HepG2 (cell line): Measurements from ENCODE around the gene ZNF394. TPM values are rescaled to one million over a fixed set of nuclear protein-coding genes. Genes with fewer than 3 reads are reported as not detected.

ENCODE experiments used
- FOXC1 ChIP-seq: sonication (generic); formaldehyde crosslinking; IDR thresholded peaks from 2 replicates; pipeline ENCODE4 v1.8.0; 2022; ENCODE audit warnings: mild to moderate bottlenecking, missing genetic modification reagents, borderline replicate concordance
- FOXK1 ChIP-seq: sonication (generic); formaldehyde crosslinking; IDR thresholded peaks from 2 replicates; pipeline ENCODE4 v1.4.0; 2020; ENCODE audit warnings: low read depth, missing genetic modification reagents, borderline replicate concordance
- HDAC1 ChIP-seq: sonication (generic); formaldehyde crosslinking; IDR thresholded peaks from 2 replicates; pipeline ENCODE4 v1.5.1; 2020; ENCODE audit warnings: mild to moderate bottlenecking, missing genetic modification reagents
- HNRNPLL ChIP-seq: fragments of 200-400 bp; formaldehyde crosslinking; IDR thresholded peaks from 2 replicates; pipeline ENCODE4 v1.6.1; 2017; ENCODE audit warnings: mild to moderate bottlenecking, low read depth, low read length; ENCODE audit not compliant: poor library complexity, severe bottlenecking
- IKZF4 ChIP-seq: sonication (generic); formaldehyde crosslinking; IDR thresholded peaks from 2 replicates; pipeline ENCODE4 v1.5.1; 2020; ENCODE audit warnings: borderline replicate concordance, mild to moderate bottlenecking, low read depth, missing genetic modification reagents; ENCODE audit errors: not compliant biosample characterization
- ISX ChIP-seq: sonication (generic); formaldehyde crosslinking; conservative IDR thresholded peaks from 2 replicates; pipeline ENCODE4 v1.5.0; 2020; ENCODE audit warnings: missing genetic modification reagents
- LCORL ChIP-seq, 2 experiments: fragments of 450-650 bp in 1 of 2; sonication (generic) in 1 of 2; formaldehyde crosslinking in 1 of 2; IDR thresholded peaks; 2 replicates each; pipeline versions ENCODE4 v1.5.0 to v1.6.1; 2017 to 2020; ENCODE audit warnings: antibody characterized with exemption in 1 of 2, missing genetic modification reagents in 1 of 2
- MLX ChIP-seq: IDR thresholded peaks from 2 replicates; pipeline ENCODE4 v1.6.1; 2016
- MZF1 ChIP-seq: sonication (generic); formaldehyde crosslinking; IDR thresholded peaks from 2 replicates; pipeline ENCODE4 v1.8.1; 2023; ENCODE audit warnings: mild to moderate bottlenecking, missing genetic modification reagents, borderline replicate concordance
- NCOA2 ChIP-seq: sonication (generic); formaldehyde crosslinking; IDR thresholded peaks from 2 replicates; pipeline ENCODE4 v1.8.0; 2022; ENCODE audit warnings: inconsistent platforms
- PAF1 ChIP-seq: IDR thresholded peaks from 2 replicates; pipeline ENCODE4 v1.6.1; 2016; ENCODE audit warnings: missing genetic modification reagents, missing compliant biosample characterization
- TARDBP ChIP-seq: sonication (generic); formaldehyde crosslinking; IDR thresholded peaks from 2 replicates; pipeline ENCODE4 v1.8.0; 2022; ENCODE audit warnings: mild to moderate bottlenecking, missing genetic modification reagents
- TMF1 ChIP-seq: sonication (generic); formaldehyde crosslinking; IDR thresholded peaks from 2 replicates; pipeline ENCODE4 v1.8.1; 2022; ENCODE audit warnings: low read depth, missing genetic modification reagents
- ZIK1 ChIP-seq: sonication (generic); formaldehyde crosslinking; IDR thresholded peaks from 2 replicates; pipeline ENCODE4 v1.5.0; 2020; ENCODE audit warnings: mild to moderate bottlenecking, low read depth, missing genetic modification reagents, borderline replicate concordance
- ZNF318 ChIP-seq: sonication (generic); formaldehyde crosslinking; IDR thresholded peaks from 2 replicates; pipeline ENCODE4 v1.4.0; 2020; ENCODE audit warnings: mild to moderate bottlenecking, missing genetic modification reagents
- ZNF33A ChIP-seq: sonication (generic); formaldehyde crosslinking; IDR thresholded peaks from 2 replicates; pipeline ENCODE4 v1.5.1; 2020; ENCODE audit warnings: missing genetic modification reagents, mild to moderate bottlenecking, moderate library complexity, borderline replicate concordance
- ZNF33B ChIP-seq: sonication (generic); formaldehyde crosslinking; IDR thresholded peaks from 2 replicates; pipeline ENCODE4 v1.5.1; 2020; ENCODE audit warnings: mild to moderate bottlenecking, missing genetic modification reagents
- ZNF430 ChIP-seq: sonication (generic); formaldehyde crosslinking; IDR thresholded peaks from 2 replicates; pipeline ENCODE4 v1.9.0; 2021; ENCODE audit warnings: mild to moderate bottlenecking, missing genetic modification reagents
- ZNF597 ChIP-seq: sonication (generic); formaldehyde crosslinking; IDR thresholded peaks from 2 replicates; pipeline ENCODE4 v1.5.0; 2020; ENCODE audit warnings: missing genetic modification reagents
- ZSCAN25 ChIP-seq: sonication (generic); formaldehyde crosslinking; IDR thresholded peaks from 2 replicates; pipeline ENCODE4 v1.8.0; 2022; ENCODE audit warnings: mild to moderate bottlenecking, missing genetic modification reagents
- polyA plus RNA-seq, 8 experiments: library from polyadenylated mRNA; depleted of rRNA in 3 of 8; stranded (reverse) in 7 of 8; unstranded in 1 of 8; fragments of >200 nt; fragmentation: Illumina TruSeq in 4 of 8; extraction: Trizol in 4 of 8; gene quantifications; 2 replicates each; pipeline versions ENCODE4 v1.2.1 to v1.2.3, GENCODE V29; 2011 to 2016; ENCODE audit warnings: low read depth in 4 of 8, missing spikeins in 1 of 8, mixed read lengths in 1 of 8; ENCODE audit not compliant: insufficient read depth in 1 of 8
- total RNA-seq, 5 experiments: library from RNA; depleted of rRNA; stranded (reverse); fragments of >200 nt; fragmentation: Illumina TruSeq; extraction: Trizol; gene quantifications; 2 replicates each; pipeline ENCODE4 v1.2.3, GENCODE V29; 2016; ENCODE audit warnings: low read depth in 1 of 5

ZNF394 gene
- total and polyA plus RNA-seq, 2 of the 13 experiments (the other 11 are each of a cell fraction or from before 2014, with no cell fraction given) = 7.8 to 19.6 TPM

- TF ChIP-seq HDAC1 (CRISPR knock-in tag) = peak; percentile 94
- TF ChIP-seq FOXC1 (CRISPR knock-in tag) = no peak; the same call in 1 of the 2 replicates
- TF ChIP-seq IKZF4 (CRISPR knock-in tag) = no peak
- TF ChIP-seq ZIK1 = no peak
- TF ChIP-seq TARDBP (CRISPR knock-in tag) = 0 out of 2 replicates have a peak, but pooled peaks have one; percentile 19
- TF ChIP-seq NCOA2 (CRISPR knock-in tag) = no peak
- TF ChIP-seq MZF1 (CRISPR knock-in tag) = no peak
- no peak for TF ChIP-seq LCORL (IDR thresholded peaks at IDR 0.05)
- TF ChIP-seq LCORL (CRISPR knock-in tag; IDR thresholded peaks at IDR 0.05) = 0 out of 2 replicates have a peak, but pooled peaks have one; percentile 31
- TF ChIP-seq TMF1 (CRISPR knock-in tag) = no peak
- no peak for TF ChIP-seq HNRNPLL
- TF ChIP-seq ZNF33B (CRISPR knock-in tag) = 0 out of 2 replicates have a peak, but pooled peaks have one; percentile 38
- TF ChIP-seq PAF1 (CRISPR knock-in tag) = no peak
- TF ChIP-seq FOXK1 = 0 out of 2 replicates have a peak, but pooled peaks have one; percentile 14
- no peak for TF ChIP-seq ZNF33A (CRISPR knock-in tag)
- TF ChIP-seq ZSCAN25 (CRISPR knock-in tag) = peak; percentile 54; the same call in 1 of the 2 replicates
- no peak for TF ChIP-seq ISX (CRISPR knock-in tag)
- no peak for TF ChIP-seq ZNF597 (CRISPR knock-in tag)
- TF ChIP-seq ZNF318 (CRISPR knock-in tag) = no peak
- no peak for TF ChIP-seq MLX (CRISPR knock-in tag)
- TF ChIP-seq ZNF430 (CRISPR knock-in tag) = peak; percentile 70; the same call in 1 of the 2 replicates
Observed at GRCh38 chr7:99504603-99505323, 4.7 kb upstream of the ZNF394 start, which contains the start of gene ZKSCAN5 (continued).
